H9 (cell line): ENCODE measurements around the gene AMMECR1. TPM values are rescaled to one million over a fixed set of nuclear protein-coding genes. Genes with fewer than 3 reads are reported as not detected.

Experiments
- DNase-seq: peaks from one replicate; pipeline ENCODE4 v3.0.0-alpha.2; 2017
- H2AFZ ChIP-seq: one replicate; pipeline ENCODE4 v1.6.1; 2013; ENCODE audit warnings: mild to moderate bottlenecking, low read length, control low read depth, moderate library complexity
- H2AK5ac ChIP-seq: 2 replicates; pipeline ENCODE4 v1.6.1; 2013; ENCODE audit warnings: low read length, control low read depth, mixed read lengths; ENCODE audit not compliant: insufficient read length
- H2BK120ac ChIP-seq: one replicate; pipeline ENCODE4 v1.6.1; 2013; ENCODE audit warnings: low read depth, mild to moderate bottlenecking, low read length, control low read depth, inconsistent platforms; ENCODE audit not compliant: poor library complexity, severe bottlenecking
- H2BK12ac ChIP-seq: 2 replicates; pipeline ENCODE4 v1.6.1; 2013; ENCODE audit warnings: low read length, control low read depth, mixed read lengths, low read depth; ENCODE audit not compliant: insufficient read length
- H2BK15ac ChIP-seq: 2 replicates; pipeline ENCODE4 v1.6.1; 2013; ENCODE audit warnings: low read depth, low read length, control low read depth
- H2BK20ac ChIP-seq: one replicate; pipeline ENCODE4 v1.6.1; 2013; ENCODE audit warnings: low read depth, mild to moderate bottlenecking, low read length, control low read depth, inconsistent platforms; ENCODE audit not compliant: poor library complexity, severe bottlenecking
- H2BK5ac ChIP-seq: 2 replicates; pipeline ENCODE4 v1.6.1; 2013; ENCODE audit warnings: low read length, control low read depth, mixed read lengths; ENCODE audit not compliant: insufficient read length
- H3K14ac ChIP-seq: 2 replicates; pipeline ENCODE4 v1.6.1; 2013; ENCODE audit warnings: low read length, control low read depth; ENCODE audit not compliant: insufficient read depth
- H3K18ac ChIP-seq: 2 replicates; pipeline ENCODE4 v1.6.1; 2013; ENCODE audit warnings: low read depth, mild to moderate bottlenecking, mixed read lengths, low read length, control low read depth; ENCODE audit not compliant: insufficient read length
- H3K23ac ChIP-seq: 2 replicates; pipeline ENCODE4 v1.6.1; 2013; ENCODE audit warnings: low read length, control low read depth, mixed read lengths, low read depth; ENCODE audit not compliant: insufficient read length
- H3K23me2 ChIP-seq: 2 replicates; pipeline ENCODE4 v1.6.1; 2013; ENCODE audit warnings: low read depth, mild to moderate bottlenecking, mixed read lengths, low read length, control low read depth; ENCODE audit not compliant: insufficient read length, poor library complexity, severe bottlenecking
- H3K27ac ChIP-seq: 2 replicates; pipeline ENCODE4 v1.5.1; 2013; ENCODE audit warnings: low read length, control low read depth, mixed read lengths, low read depth; ENCODE audit not compliant: insufficient read length
- H3K27me3 ChIP-seq: 2 replicates; pipeline ENCODE4 v1.6.1; 2013; ENCODE audit warnings: low read length, control low read depth, inconsistent platforms; ENCODE audit not compliant: insufficient read depth
- H3K4ac ChIP-seq: 2 replicates; pipeline ENCODE4 v1.6.1; 2013; ENCODE audit warnings: low read depth, mild to moderate bottlenecking, control low read depth, inconsistent platforms, low read length, moderate library complexity
- H3K4me1 ChIP-seq: 2 replicates; pipeline ENCODE4 v1.6.1; 2013; ENCODE audit warnings: low read length, control low read depth, inconsistent platforms; ENCODE audit not compliant: insufficient read depth
- H3K4me2 ChIP-seq: 2 replicates; pipeline ENCODE4 v1.6.1; 2013; ENCODE audit warnings: low read length, control low read depth, mixed read lengths; ENCODE audit not compliant: insufficient read length, insufficient read depth
- H3K56ac ChIP-seq: 2 replicates; pipeline ENCODE4 v1.6.1; 2013; ENCODE audit warnings: low read depth, mild to moderate bottlenecking, mixed read lengths, low read length, control low read depth; ENCODE audit not compliant: insufficient read length
- H3K79me1 ChIP-seq: 2 replicates; pipeline ENCODE4 v1.6.1; 2013; ENCODE audit warnings: low read depth, mild to moderate bottlenecking, moderate library complexity, low read length, control low read depth, inconsistent platforms; ENCODE audit not compliant: insufficient read depth, poor library complexity, severe bottlenecking
- H3K79me2 ChIP-seq: 2 replicates; pipeline ENCODE4 v1.6.1; 2013; ENCODE audit warnings: low read length, control low read depth, inconsistent platforms; ENCODE audit not compliant: insufficient read depth
- H3K9ac ChIP-seq: 2 replicates; pipeline ENCODE4 v1.6.1; 2013; ENCODE audit warnings: low read length, control low read depth, mixed read lengths; ENCODE audit not compliant: insufficient read length; ENCODE audit errors: extremely low read depth
- H3K9me3 ChIP-seq: one replicate; pipeline ENCODE4 v1.6.1; 2013; ENCODE audit warnings: low read depth, low read length, inconsistent platforms; ENCODE audit not compliant: control insufficient read depth
- H3T11ph ChIP-seq: one replicate; pipeline ENCODE4 v1.6.1; 2013; ENCODE audit warnings: mild to moderate bottlenecking, low read length, control low read depth, inconsistent platforms
- H4K20me1 ChIP-seq: one replicate; pipeline ENCODE4 v1.6.1; 2013; ENCODE audit not compliant: control insufficient read depth, insufficient read length, insufficient read depth
- H4K5ac ChIP-seq: 2 replicates; pipeline ENCODE4 v1.6.1; 2013; ENCODE audit warnings: low read depth, mild to moderate bottlenecking, mixed read lengths, low read length, control low read depth; ENCODE audit not compliant: insufficient read length
- H4K8ac ChIP-seq: replicated peaks from 2 replicates; pipeline ENCODE4 v1.6.1; 2013; ENCODE audit warnings: low read length, control low read depth, mixed read lengths, low read depth; ENCODE audit not compliant: insufficient read length
- H4K91ac ChIP-seq: 2 replicates; pipeline ENCODE4 v1.6.1; 2013; ENCODE audit warnings: low read depth, mild to moderate bottlenecking, moderate library complexity, mixed read lengths, low read length, control low read depth; ENCODE audit not compliant: insufficient read length
- H3K27ac Mint-ChIP-seq, 3 experiments: 2 replicates in 2 of 3; 3 replicates in 1 of 3; pipeline ENCODE4 v1.8.0; 2020 to 2021; ENCODE audit warnings: mixed read lengths in 3 of 3, mild to moderate bottlenecking in 1 of 3, moderate library complexity in 1 of 3
- H3K27me3 Mint-ChIP-seq: 2 replicates; pipeline ENCODE4 v1.8.0; 2021; ENCODE audit warnings: low read depth, mild to moderate bottlenecking, moderate library complexity, mixed read lengths
- H3K36me3 Mint-ChIP-seq, 3 experiments: 2 replicates in 2 of 3; 3 replicates in 1 of 3; pipeline ENCODE4 v1.8.0; 2020 to 2021; ENCODE audit warnings: low read depth in 3 of 3, mixed read lengths in 3 of 3; ENCODE audit not compliant: insufficient read depth in 1 of 3
- H3K4me1 Mint-ChIP-seq, 2 experiments: 2 replicates each; pipeline ENCODE4 v1.8.0; 2020; ENCODE audit warnings: mixed read lengths in 2 of 2
- H3K4me3 Mint-ChIP-seq, 2 experiments: 2 replicates in 1 of 2; 3 replicates in 1 of 2; pipeline ENCODE4 v1.8.0; 2020 to 2021; ENCODE audit warnings: mild to moderate bottlenecking in 2 of 2, mixed read lengths in 2 of 2, moderate library complexity in 1 of 2
- H3K9me3 Mint-ChIP-seq, 2 experiments: 2 replicates in 1 of 2; 3 replicates in 1 of 2; pipeline ENCODE4 v1.8.0; 2020; ENCODE audit warnings: mild to moderate bottlenecking in 2 of 2, mixed read lengths in 2 of 2, moderate library complexity in 1 of 2
- WGBS: extraction: QIAGEN DNeasy Blood & Tissue Kit; methylation state at CpG from one replicate; pipeline ENCODE4 v1.1.7; 2013; ENCODE audit warnings: missing lambda C conversion rate, low lambda C conversion rate, mixed read lengths; ENCODE audit not compliant: insufficient read length; ENCODE audit errors: extremely low coverage; 5-methylcytosine and 5-hydroxymethylcytosine counted together
- total RNA-seq: library from RNA; stranded (reverse); gene quantifications from 2 replicates; pipeline ENCODE4 v1.2.1, GENCODE V29; 2021
- TF ChIP-seq, protein P1 (sequence below): fragments of 200-600 bp; sonication (generic); conservative IDR thresholded peaks from 3 replicates; pipeline ENCODE4 v1.8.0; 2021; ENCODE audit warnings: antibody characterized with exemption, mild to moderate bottlenecking

Gene AMMECR1
- total RNA-seq, 1 experiment from 2014 or later = 28.5 TPM

DNA sequence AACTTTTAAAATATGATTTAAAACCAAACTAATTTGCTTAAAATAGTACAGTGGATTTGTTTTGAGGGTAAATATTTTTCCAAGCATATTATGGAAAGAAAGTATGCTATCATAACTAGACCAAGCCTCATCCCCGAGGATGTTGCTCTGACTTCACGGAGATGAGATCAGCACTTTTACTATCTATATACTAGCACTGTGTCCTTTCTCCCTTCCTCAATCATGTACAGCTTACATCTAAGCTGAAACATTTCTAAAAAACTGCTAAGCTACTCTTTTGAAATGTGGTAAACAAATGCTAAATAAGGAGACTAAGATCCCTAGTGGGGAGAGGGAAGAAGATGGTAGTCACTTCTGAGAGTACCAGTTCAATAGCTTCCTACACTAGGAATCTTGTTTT lies 23.8 kb downstream of the AMMECR1 start:
- peaks cover 0 to 6% (median 0%) of the 10 kb centered on the region in 3 experiments; a peak in 2 of 7 replicates for H3K36me3 Mint-ChIP-seq
- Histone ChIP-seq H4K20me1 (no peaks in the 10 kb centered on the region), H2BK120ac (no peak overlapping the region), H3K23me2 (no peaks in the 10 kb centered on the region), H3K23ac (no peak overlapping the region), H3K4me1 (no peaks in the 10 kb centered on the region; the same call in 1 of the 2 replicates), H3K4me2 (no peak overlapping the region), H3K79me2 (no peaks in the 10 kb centered on the region; the same call in 1 of the 2 replicates), H2BK20ac (no peak overlapping the region), H3K56ac (no peak overlapping the region), H2BK15ac (no peak overlapping the region), H3K4ac (no peak overlapping the region), H3K9ac (no peak overlapping the region), H3K27ac (no peak overlapping the region), H3K27me3 (no peaks in the 10 kb centered on the region), H3K14ac (no peak overlapping the region), H3T11ph (no peak overlapping the region), H4K8ac (no peak overlapping the region), H2BK5ac (no peak overlapping the region), H2AK5ac (no peak overlapping the region), H4K91ac (no peak overlapping the region), H2BK12ac (no peak overlapping the region), H2AFZ (no peak overlapping the region), H3K79me1 (no peaks in the 10 kb centered on the region), H3K18ac (no peak overlapping the region), H4K5ac (no peak overlapping the region), H3K9me3 (no peaks in the 10 kb centered on the region)
- H3K27ac Mint-ChIP-seq = no peak overlapping the region
- no peak overlapping the region for H3K4me3 Mint-ChIP-seq
- TF ChIP-seq, protein P1, sequence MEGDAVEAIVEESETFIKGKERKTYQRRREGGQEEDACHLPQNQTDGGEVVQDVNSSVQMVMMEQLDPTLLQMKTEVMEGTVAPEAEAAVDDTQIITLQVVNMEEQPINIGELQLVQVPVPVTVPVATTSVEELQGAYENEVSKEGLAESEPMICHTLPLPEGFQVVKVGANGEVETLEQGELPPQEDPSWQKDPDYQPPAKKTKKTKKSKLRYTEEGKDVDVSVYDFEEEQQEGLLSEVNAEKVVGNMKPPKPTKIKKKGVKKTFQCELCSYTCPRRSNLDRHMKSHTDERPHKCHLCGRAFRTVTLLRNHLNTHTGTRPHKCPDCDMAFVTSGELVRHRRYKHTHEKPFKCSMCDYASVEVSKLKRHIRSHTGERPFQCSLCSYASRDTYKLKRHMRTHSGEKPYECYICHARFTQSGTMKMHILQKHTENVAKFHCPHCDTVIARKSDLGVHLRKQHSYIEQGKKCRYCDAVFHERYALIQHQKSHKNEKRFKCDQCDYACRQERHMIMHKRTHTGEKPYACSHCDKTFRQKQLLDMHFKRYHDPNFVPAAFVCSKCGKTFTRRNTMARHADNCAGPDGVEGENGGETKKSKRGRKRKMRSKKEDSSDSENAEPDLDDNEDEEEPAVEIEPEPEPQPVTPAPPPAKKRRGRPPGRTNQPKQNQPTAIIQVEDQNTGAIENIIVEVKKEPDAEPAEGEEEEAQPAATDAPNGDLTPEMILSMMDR = no peak
- DNase-seq = no peak
- H3K27me3 Mint-ChIP-seq = no peaks in the 10 kb centered on the region
- no CpG with 5 or more reads among the region's 2 CpGs for WGBS
- no peaks in the 10 kb centered on the region for H3K9me3 Mint-ChIP-seq
- peaks cover 13% of the 10 kb centered on the region in 2 experiments for H3K4me1 Mint-ChIP-seq
